Measurements from ENCODE around the gene MED31. TPM values are rescaled to one million over a fixed set of nuclear protein-coding genes. Genes with fewer than 3 reads are reported as not detected.

Gene MED31
- total and polyA plus RNA-seq, 2 donors (not counting 3 experiments of a cell fraction or from before 2014, with no cell fraction given), result 13.7 to 29.4 TPM

GRCh38 chr17:6623941-6624340 lies 27.5 kb downstream of the MED31 start:
- ChIA-PET POLR2A (no interaction called here), CTCF (no interaction called here)
- Histone ChIP-seq H3K27me3 (ENCODE audit: control insufficient read depth in 2 of 2, insufficient read depth in 2 of 2, low read length in 2 of 2) (no peaks in the 10 kb centered on the region), H4K20me1 (replicated peaks; ENCODE audit: control insufficient read depth, extremely low read depth, insufficient read depth, low read length) (peaks cover 5% of the 10 kb centered on the region), H3K4me1 (ENCODE audit: control insufficient read depth, extremely low read depth, insufficient read depth, low read length) (peaks cover 12% of the 10 kb centered on the region), H3K9me1 (replicated peaks; ENCODE audit: control insufficient read depth, extremely low read depth, insufficient read depth, low read length) (no peaks in the 10 kb centered on the region), H3K27ac (ENCODE audit: insufficient read depth, low read depth, low read length) (no peak overlapping the region), H3K4me2 (ENCODE audit: insufficient read depth, low read length) (no peak overlapping the region), H2AFZ (ENCODE audit: low read depth, low read length) (no peak overlapping the region), H3K4me3 (replicated peaks in 1 of 3; ENCODE audit: insufficient read depth in 1 of 3, low read depth in 1 of 3, low read length in 3 of 3) (no peak overlapping the region), H3K9ac (replicated peaks; ENCODE audit: extremely low read depth, insufficient read depth, low read length) (no peak overlapping the region), H3K79me2 (ENCODE audit: control insufficient read depth, insufficient read depth, low read length) (peaks cover 4% of the 10 kb centered on the region), H3K9me3 (replicated peaks; ENCODE audit: control insufficient read depth, insufficient read depth, low read length) (no peaks in the 10 kb centered on the region), H3K36me3 (ENCODE audit: control insufficient read depth in 2 of 2, extremely low read depth in 1 of 2, insufficient read depth in 2 of 2, low read length in 2 of 2) (peaks cover 10 to 11% of the 10 kb centered on the region in 2 experiments)
- FAIRE-seq, result no peak
- DNase-seq (ENCODE audit: low read depth, low spot score), result no peak
- dilution Hi-C loops (cut with MboI; ENCODE audit: extremely low pct_ligation_motif_present, low sequenced_read_pairs), result no loop called here
- intact Hi-C loops (cut with micrococcal nuclease), result loop anchor here (5.0 kb wide), 1 partner anchor 152 kb away; no protein-coding TSS in a partner anchor
- no TSS peak for BruUV-seq (replicated peaks)
- TF ChIP-seq POLR2A (IDR thresholded peaks at IDR 0.05; ENCODE audit: low read depth, low read length), result no peak
- TF ChIP-seq MYC (IDR thresholded peaks at IDR 0.05; ENCODE audit: low read depth, low read length), result no peak
- no peak for TF ChIP-seq GATA2 (IDR thresholded peaks at IDR 0.05; ENCODE audit: insufficient read depth, insufficient read length, low read depth, low read length)
- no peak for TF ChIP-seq POLR2AphosphoS5 (IDR thresholded peaks at IDR 0.05; ENCODE audit: insufficient read depth, low read depth, low read length)
- TF ChIP-seq FOS (IDR thresholded peaks at IDR 0.05; ENCODE audit: borderline replicate concordance, insufficient read depth, low read length), result no peak
- no peak for TF ChIP-seq EZH2 (IDR thresholded peaks at IDR 0.05; ENCODE audit: borderline replicate concordance, low read depth, low read length, severe bottlenecking)
- TF ChIP-seq, protein P1, sequence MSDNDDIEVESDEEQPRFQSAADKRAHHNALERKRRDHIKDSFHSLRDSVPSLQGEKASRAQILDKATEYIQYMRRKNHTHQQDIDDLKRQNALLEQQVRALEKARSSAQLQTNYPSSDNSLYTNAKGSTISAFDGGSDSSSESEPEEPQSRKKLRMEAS (IDR thresholded peaks at IDR 0.05; ENCODE audit: insufficient read depth, insufficient read length), result no peak
- no peak for TF ChIP-seq CTCF (IDR thresholded peaks at IDR 0.05; ENCODE audit: extremely low read depth in 1 of 2, insufficient read depth in 1 of 2, low read depth in 1 of 2, low read length in 2 of 2)
- TF ChIP-seq JUN (IDR thresholded peaks at IDR 0.05; ENCODE audit: borderline replicate concordance, insufficient read depth, insufficient read length, low read depth), result no peak

Measured in endothelial cell of umbilical vein (primary cell).